GM12892 (cell line): Measurements from ENCODE around the gene TENT5C.

Experiments used
- POLR2A ChIP-seq: IDR thresholded peaks from 2 replicates; pipeline ENCODE4 v1.6.1; 2011; ENCODE audit warnings: low read depth, low read length, control low read depth
- POLR2AphosphoS5 ChIP-seq: IDR thresholded peaks from 2 replicates; pipeline ENCODE4 v1.6.1; 2011; ENCODE audit warnings: low read depth, low read length, control low read depth

- TF ChIP-seq POLR2A (no peak), POLR2AphosphoS5 (no peak)
These were observed 25.7 kb downstream of the TENT5C start for GRCh38 chr1:117631359-117632160.
